ENCODE results near the gene RADIL.
"Not testable (repeated sequence)": the region's sequence is repeated elsewhere in the genome, so short reads cannot be mapped to it uniquely, and the experiment has no call there.

Gene RADIL, protein sequence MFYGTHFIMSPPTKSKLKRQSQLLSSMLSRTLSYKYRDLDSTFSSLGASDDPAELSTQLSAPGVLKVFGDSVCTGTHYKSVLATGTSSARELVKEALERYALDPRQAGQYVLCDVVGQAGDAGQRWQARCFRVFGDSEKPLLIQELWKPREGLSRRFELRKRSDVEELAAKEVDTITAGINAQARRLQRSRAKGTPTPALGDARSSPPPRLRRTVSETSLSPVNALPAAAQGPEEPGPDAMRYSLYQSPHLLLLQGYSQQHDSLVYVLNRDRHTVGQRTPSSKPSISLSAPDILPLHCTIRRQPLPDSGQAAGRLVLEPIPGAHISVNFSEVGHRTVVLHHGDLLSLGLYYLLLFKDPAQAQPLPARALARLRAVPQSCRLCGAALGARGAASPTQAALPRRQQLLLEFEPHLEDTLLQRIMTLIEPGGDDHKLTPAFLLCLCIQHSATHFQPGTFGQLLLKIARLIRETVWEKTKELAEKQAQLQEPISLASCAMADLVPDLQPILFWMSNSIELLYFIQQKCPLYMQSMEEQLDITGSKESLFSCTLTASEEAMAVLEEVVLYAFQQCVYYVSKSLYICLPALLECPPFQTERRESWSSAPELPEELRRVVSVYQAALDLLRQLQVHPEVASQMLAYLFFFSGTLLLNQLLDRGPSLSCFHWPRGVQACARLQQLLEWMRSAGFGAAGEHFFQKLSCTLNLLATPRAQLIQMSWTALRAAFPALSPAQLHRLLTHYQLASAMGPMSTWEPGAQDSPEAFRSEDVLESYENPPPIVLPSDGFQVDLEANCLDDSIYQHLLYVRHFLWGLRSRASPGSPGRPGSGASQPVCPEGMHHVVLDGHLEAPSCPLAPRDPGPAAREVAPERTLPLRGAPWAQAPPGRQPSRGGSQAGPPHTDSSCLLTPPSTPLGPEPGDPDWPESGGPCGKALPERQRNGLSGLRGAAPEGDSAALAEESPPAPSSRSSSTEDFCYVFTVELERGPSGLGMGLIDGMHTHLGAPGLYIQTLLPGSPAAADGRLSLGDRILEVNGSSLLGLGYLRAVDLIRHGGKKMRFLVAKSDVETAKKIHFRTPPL

DNA sequence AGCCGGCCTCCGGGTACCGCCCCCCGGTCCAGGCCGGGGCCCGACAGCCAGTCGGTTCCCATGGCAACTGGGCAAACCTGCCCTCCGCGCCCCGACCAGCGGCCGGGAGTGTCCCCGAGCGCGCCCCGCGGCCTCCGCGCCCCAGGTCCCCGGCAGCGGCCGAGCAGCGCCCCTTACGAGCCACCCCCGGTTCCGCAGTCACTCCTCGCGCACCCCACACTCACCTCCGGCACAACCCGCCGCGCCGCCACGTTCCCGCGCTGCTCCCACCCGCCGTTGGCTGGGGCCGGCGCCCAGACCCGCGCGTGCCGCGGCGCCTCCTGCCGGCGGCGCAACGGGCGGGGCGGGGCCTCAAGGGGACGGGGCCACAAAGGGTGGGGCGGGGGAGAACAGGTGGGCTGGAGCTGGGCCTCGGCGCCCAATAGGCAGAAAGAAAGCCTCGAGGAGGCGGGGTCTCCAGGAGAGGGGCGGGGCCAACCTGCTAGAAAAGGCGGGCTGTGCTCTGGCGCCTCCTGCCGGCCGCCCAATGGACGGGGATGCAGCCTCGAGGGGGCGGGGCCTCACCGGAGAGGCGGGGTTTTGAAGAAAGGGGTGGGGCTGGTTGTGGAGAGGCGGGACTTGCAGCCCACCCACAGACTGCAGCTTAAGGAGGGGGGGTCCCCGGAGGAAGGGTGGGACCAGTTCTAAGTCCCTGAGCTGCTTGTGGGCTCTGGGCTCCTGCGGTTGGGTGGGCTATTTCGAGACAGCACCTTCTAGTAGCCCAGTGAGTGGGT is at the start of gene RADIL:
TSS of gene RADIL (minus strand) at position 345 of the 773 bp plus-strand sequence. CDS start 5,577 bp downstream, outside the sequence.
- peak; percentile 87 for DNase-seq

DNA sequence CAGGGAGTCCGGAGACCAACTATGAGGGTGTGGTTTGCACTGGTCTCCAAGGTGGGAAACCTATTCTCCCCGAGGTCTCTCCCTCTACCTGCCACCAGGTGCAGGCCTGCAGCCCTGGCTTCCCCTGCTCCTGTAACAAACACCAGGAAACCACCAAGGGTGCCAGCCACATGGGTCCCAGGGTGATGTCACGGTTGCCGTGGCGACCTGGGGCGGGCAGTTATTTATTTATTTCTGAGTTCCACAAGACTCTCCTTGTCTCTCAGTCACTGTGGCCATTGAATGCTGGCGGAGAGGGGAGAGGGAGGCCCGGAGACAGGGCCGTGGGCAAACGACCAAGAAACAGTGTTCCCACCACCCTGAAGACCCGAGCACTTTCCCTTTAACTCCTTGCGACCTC is 48.4 kb upstream of the RADIL start:
- no peak for DNase-seq

DNA sequence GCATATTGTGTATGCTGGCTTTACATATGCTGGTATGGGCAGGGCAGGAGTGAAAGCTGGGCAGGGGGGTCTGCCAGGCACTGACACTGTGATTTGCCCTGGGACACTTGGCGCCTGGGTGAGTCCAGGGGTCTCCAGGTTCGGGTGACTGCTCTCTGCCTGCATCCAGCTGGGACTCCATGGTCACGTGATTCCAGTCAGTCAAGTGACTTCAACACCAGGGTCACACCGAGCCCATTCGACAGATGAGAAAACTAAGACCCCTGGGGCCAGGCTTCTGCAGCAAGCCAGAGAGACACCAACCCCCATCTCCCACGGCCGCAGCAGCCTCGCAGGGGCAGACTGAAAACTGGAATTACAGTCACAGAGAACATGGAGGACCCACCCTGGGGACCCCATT is 45.5 kb upstream of the RADIL start:
- DNase-seq: no peak

DNA sequence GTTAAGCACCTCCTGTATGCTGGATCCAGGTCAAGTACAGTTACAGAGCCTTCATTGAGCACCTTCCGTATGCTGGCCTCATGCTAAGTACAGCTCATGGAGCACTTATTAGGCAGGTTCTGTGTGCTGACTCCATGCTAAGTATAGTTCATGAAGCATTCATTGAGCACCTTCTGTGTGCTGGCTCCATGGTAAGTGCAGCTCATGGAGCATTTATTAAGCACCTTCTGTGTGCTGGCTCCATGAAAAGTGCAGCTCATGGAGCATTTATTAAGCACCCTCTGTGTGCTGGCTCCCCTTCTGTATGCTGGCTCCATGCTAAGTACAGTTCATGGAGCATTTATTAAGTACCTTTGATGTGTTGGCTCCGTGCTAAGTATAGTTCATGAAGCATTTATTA is 44.9 kb upstream of the RADIL start:
- no peak for DNase-seq

DNA sequence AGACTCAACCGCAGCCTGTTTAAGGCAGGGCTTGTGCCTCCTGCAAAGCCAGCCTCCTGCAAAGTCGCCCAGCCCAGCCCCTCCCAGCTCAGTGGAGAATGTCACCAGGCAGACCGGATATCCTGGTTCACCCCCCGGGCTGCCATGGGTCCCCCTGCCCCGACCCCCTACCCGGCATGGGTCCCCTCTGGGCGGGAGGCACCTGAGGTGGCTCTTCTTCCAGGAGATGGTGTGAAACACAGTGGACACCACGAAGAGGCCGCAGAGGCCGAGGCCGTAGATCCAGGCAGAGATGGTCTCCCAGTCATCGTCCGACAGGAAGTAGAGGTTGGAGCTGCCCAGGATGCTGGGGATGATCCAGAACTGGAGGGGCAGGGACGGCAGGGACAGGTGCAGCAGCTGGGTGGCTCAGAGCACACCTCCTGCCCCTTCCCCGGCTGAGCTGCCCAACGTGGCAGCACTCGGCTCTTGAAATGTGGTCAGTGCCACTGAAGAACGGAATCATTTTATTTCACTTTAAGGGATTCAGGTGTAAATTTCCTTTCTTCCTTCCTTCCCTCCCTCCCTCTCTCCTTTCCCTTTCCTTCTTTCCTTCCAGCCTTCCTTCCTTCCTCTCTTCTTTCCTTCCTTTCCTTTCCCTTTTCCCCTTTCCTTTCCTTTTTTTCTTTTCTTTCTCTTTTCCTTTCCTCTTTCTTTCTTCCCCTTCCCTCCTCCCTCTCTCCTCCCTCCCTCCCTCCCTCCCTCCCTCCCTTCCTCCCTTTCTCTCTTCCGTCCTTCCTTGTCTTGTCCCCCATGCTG is 36.7 kb upstream of the RADIL start:
- DNase-seq: no peak

DNA sequence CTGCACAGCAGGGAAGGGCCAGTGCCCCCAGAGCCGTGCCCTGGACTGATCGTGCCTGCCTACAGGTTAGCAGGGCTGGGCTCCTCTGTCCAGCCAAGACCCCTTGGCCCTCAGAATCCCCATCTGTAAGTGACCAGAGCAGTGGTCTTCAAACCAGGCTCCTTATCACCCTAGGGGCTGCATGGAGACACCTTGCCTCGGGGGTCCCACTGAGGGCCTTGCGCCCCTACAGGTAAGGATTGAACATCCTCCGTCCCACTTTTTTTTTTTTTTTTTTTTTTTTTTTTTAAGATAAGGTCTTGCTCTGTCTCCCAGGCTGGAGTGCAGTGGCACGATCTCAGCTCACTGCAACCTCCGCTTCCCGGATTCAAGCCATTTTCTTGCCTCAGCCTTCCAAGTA is 32.6 kb upstream of the RADIL start:
- no peak for DNase-seq

DNA sequence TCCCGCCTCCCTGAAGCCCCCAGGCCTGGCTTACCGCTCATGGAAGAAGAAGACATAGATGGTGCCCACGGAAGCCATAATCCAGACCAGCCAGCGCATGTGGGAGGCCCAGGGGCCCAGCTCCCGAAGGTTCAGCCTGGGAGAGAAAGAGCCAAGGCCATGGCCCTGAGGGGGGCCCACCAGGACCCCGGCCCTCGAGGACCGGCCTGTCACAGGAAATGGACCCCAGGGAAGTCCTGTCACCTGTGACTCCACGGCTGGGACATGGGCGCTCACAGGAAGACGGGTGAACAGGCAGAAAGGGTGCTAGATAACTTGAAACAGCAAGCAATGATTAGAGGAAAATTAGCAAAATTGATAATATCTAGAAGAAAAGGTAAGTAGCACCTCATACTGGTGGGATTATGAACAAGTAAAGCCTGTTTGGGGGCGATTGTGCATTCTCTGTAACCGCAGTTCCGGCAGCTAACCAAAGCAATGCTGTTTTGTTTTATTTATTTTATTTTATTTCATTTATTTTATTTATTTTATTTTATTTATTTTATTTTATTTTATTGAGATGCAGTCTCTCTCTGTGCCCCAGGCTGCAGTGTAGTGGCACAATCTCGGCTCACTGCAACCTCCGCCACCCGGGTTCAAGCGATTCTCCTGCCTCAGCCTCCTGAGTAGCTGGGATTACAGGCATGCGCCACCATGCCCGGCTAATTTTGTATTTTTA is 27.8 kb upstream of the RADIL start:
- DNase-seq: no peak

DNA sequence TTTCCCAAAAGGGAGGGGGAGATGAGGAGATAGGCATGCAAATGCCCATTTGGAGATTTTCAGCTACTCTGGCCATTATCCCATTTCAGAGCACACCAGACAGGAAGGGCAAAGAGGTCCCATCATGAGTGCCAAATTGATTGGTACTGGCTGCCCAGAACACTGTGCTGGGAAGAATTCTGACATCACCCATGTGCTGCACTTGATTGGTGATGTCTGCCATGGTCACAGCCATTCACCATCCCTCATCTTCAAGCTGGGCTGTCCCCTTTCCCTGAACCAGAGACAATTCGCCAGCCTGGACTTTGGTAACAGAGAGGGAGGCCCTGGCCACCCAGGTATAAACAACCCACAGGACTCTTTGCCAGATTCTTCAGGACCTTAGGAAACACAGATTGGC is 23.2 kb upstream of the RADIL start:
- no peak for DNase-seq

DNA sequence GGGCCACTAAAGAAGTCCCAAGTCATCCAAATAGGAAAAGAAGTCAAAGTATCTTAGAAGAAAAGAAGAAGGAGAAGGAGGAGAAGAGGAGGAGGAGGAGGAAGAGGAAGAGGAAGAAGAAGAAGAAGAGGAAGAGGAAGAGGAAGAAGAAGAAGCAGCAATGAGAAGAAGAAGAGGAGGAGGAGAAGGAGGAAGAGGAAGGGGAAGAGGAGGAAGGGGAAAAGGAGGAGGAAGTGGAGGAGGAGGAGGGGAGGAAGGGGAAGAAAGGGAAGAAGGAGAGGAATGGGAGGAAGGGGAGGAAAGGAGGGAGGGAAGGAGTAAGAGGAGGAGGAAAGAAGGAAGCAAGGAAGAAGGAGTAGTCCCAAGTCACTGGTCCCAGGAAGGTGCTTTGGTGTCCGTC is 21.7 kb upstream of the RADIL start:
- no peak for DNase-seq

DNA sequence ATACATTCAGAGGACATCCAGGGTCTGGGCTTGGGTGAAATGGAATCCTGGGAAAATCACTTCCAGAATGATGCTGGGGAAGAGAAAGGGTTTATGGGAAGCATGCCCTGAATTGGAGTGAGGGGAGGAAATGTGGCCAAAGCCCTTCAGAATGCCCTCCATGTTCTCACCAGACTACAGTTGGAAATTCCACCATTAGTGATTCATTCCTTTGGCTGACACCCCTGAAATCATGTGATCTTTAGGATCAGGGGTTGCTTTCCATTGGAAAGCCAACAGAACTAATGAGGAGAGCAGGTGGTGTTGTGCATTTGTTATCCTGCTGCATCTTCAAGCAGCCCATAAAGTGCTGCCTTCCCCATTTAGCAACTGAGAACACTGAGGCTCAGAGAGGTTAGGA is 20.8 kb upstream of the RADIL start:
- DNase-seq: no peak

DNA sequence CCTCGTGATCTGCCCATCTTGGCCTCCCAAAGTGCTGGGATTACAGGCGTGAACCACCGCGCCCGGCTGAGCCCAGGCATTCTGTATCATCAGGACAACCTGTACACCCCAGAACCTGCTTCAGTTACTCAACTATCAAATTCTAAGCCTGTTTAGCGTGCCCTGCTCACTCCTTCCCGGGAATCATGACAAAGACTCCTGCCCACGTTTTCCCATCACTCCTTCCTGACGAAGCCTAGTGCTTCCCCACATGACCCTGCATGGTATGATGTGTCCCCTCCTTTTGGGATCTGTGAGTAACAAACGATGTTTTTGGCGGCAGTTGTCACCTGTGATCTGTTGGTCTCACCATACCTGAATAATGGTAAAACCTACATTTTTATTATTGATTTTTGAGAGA is 12.2 kb upstream of the RADIL start:
- DNase-seq: no peak

DNA sequence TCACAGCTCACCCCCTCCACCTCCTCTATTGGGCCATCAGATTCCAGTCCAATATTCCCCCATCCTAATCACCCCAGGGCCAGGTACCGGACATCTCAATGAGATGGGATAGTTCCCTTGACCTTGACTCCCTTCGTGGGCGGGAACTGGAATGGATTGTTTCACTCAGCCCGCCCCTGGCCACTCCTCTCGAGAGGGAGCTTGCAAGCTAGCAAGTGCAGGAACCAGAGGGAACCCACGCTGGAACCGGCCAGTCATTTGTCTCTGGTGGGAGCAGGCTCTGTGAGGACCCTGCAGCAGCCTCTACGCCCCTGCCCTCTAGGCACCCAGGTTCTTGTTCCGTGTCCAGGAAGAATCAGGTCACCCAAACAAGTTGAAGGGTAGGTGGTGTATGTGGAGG is 11.0 kb upstream of the RADIL start:
- no peak for DNase-seq

DNA sequence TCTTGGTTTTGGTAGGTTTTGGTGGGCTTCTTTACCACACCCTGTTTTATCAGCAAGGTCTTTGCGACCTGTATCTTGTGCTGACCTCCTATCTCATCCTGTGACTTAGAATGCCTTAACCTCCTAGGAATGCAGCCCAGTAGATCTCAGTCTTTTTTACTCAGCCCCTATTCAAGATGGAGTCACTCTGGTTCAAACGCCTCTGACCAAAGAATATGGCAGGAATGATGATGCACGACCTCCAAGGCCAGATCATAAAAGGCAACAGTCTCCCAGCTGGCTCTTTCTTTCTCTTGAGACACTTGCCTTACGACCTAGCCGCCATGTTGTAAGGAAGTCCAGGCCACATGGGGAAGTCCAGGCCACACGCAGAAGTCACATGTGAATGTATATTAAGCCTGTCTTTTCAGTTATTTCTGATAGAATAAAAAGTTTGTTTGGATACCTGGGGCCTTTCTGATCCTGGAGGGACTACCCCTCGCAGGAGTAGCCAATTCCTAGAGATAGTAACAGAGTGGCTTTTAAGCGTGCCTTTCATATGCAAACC is 10.5 kb upstream of the RADIL start:
- DNase-seq: no peak

DNA sequence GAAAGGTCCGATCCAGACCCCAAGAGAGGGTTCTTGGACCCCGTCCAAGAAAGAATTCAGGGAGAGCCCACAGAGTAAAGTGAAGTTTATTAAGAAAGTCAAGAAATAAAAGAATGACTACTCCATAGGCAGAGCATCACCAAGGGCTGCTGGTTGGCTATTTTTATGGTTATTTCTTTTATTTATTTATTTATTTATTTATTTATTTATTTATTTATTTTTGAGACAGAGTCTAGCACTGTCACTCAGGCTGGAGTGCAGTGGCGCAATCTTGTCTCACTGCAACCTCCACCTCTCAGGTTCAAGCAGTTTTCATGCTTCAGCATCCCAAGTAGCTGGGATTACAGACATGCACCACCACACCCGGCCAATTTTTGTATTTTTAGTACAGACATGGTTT is 9.7 kb upstream of the RADIL start:
- not testable (repeated sequence) for DNase-seq

DNA sequence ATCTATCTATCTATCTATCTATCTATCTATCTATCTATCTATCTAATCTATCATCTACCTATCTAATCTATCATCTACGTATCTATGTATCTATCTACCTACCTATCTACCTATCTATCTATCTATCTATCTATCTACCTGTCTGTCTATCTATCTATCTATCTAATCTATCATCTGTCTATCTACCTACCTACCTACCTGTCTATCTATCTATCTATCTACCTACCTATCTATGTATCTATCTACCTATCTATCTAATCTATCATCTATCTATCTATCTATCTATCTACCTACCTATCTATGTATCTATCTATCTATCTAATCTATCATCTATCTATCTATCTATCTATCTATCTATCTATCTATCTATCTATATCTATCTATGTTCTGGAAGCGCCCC is 8.0 kb upstream of the RADIL start:
- not testable (repeated sequence) for DNase-seq

DNA sequence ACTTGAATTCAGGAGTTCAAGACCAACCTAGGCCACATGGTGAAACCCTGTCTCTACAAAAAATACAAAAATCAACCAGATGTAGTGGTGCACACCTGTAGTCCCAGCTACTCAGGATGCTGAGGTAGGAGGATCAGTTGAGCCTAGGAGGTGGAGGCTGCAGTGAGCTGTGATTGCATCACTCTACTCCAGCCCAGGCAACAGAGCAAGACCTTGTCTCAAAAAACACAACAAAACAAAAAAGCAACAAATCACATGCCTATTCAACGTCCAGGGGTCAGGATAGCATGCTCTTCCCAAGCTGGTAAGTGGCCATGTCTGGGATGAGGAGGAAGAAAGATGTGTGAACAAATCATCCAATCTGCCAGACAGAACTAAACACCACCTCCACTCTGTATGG is 6.2 kb upstream of the RADIL start:
- no peak for DNase-seq

DNA sequence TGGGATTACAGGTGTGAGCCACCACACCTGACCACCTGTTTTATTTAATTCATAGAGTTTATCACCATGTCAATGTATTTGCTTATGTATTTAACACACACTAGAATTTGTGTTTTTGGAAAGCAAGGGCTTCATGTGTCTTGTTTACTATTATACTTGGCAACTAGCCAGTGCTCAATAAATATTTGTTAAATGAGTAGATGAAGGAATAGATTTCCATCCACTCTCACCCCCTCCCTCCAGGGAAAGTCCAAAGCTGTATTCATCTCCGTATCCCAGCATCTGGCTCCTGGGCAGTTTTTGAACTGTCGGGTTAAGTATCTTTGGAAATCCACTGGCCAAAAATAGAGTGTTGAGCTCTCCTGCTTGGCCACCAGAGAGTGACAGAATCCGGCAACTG is 4.6 kb upstream of the RADIL start:
- no peak for DNase-seq

DNA sequence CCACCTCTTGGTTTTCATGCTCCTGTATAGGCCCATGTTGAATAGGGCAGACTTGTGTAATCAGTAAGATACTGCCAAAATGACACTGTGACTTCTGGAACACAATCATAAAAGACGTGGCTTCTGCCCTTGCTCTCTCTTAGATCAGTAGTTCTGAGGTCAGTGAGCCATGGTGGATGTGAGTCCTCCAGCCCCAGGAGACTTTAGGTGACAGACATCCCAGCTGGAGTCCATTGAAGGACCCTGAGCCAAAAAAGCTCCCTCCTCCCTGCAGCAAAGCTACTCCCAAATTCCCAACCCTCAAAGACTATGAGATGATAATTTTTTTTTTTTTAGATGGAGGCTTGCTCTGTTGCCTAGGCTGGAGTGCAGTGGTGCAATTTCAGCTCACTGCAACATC is 3.2 kb upstream of the RADIL start:
- no peak for DNase-seq

DNA sequence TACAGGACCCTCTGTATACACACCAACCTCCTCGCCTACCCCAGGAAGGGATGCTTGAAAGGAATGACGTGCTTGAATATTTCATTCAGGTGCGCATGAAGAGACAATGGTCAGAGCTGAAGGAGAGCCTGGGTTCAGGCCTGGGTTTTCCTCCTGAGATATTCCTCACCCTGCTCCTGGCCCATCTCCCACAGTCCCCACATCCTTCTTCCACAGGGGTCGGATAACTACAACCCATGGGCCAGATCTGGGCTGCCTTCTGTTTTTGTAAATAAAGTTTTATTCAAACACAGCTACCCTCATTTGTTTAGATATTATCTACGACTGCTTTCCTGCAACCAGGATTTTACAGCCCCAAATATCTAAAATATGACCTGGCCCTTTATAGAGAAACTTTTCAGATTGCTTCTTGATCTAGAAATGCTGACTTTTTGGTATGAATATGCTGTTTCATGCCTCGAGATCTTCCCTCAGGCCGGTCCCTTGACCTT is 1.8 kb upstream of the RADIL start:
- DNase-seq: no peak

DNA sequence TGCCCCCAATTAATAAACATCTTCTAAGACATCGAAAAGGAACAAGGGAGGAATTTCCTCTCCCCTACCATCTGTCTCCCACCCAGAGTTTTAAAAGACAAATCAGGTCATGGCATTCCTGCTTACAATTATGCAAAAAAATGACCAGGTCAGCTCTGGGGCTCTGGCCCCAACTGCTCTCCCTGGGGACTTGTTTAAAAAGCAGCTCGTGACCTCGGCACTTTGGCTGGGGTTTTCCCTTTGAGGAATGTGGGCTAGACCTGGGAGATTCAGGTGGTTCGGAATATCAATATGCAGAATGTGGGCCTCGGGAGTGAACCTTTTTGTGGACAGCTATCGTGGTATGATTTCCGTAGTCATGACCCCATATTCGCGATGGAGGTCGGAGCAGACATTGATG is 648 bp upstream of the RADIL start:
- no peak for DNase-seq

DNA sequence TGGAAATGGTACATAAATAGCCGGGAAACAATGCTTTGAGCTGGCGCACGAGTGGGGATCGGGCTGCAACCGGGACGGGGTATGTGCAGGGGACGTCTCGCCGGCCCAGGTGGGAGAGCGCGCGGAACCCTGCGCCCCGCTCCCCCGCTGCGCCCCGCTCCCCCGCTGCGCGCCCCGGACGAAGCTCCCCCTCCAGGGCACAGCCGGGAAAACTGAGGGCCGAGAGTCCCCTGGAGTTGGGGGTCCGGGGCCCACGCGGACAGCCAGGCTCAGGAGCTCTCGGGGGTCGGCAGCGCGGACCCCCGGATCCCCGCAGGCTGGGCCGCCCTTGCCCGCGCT is 514 bp downstream of the RADIL start:
- no peak for DNase-seq

Measured in CD4-positive, alpha-beta T cell treated with Interleukin-21 for 1 hour (primary cell).